A673 (cell line): ENCODE results near the gene ELF5. TPM values are rescaled to one million over a fixed set of nuclear protein-coding genes. Genes with fewer than 3 reads are reported as not detected.

Experiments
- BruUV-seq: library from RNA; stranded (reverse); fragments of 400-500 nt; replicated peaks from 2 replicates; lab custom pipeline; 2021; lab: Mats Ljungman, UMichigan
- CTCF ChIA-PET: fragments of 300-600 bp; sonication (Branson Sonifier 250); formaldehyde crosslinking; loops from one replicate; lab custom pipeline; 2022; ENCODE audit warnings: antibody characterized with exemption; lab: Charles Lee
- POLR2A ChIA-PET: fragments of 300-600 bp; sonication (Branson Sonifier 250); formaldehyde crosslinking; loops from one replicate; lab custom pipeline; 2022; ENCODE audit warnings: antibody characterized with exemption; ENCODE audit not compliant: low non-redundant PET; lab: Charles Lee
- DNase-seq: peaks from one replicate; pipeline ENCODE4 v3.0.0-alpha.2; 2015; ENCODE audit warnings: low spot score
- H3K27ac ChIP-seq: fragments of 200-600 bp; sonication (generic); 2 replicates; pipeline ENCODE4 v1.5.1; 2016; ENCODE audit warnings: mixed run types, low read depth, mild to moderate bottlenecking, mixed read lengths, antibody characterized with exemption, low read length; ENCODE audit not compliant: poor library complexity, severe bottlenecking
- H3K27me3 ChIP-seq: fragments of 200-600 bp; sonication (generic); replicated peaks from 2 replicates; pipeline ENCODE4 v1.6.1; 2017; ENCODE audit warnings: mixed run types, low read depth, mild to moderate bottlenecking, mixed read lengths, antibody characterized with exemption, low read length; ENCODE audit not compliant: insufficient read depth, poor library complexity
- H3K36me3 ChIP-seq: fragments of 200-600 bp; sonication (generic); 2 replicates; pipeline ENCODE4 v1.6.1; 2016; ENCODE audit warnings: mixed run types, mild to moderate bottlenecking, mixed read lengths, antibody characterized with exemption, low read length; ENCODE audit not compliant: insufficient read depth, poor library complexity, severe bottlenecking
- H3K4me1 ChIP-seq: fragments of 200-600 bp; sonication (generic); 2 replicates; pipeline ENCODE4 v1.6.1; 2017; ENCODE audit warnings: mixed run types, mild to moderate bottlenecking, mixed read lengths, antibody characterized with exemption, low read length; ENCODE audit not compliant: insufficient read depth, poor library complexity, severe bottlenecking
- H3K4me3 ChIP-seq: fragments of 200-600 bp; sonication (generic); 2 replicates; pipeline ENCODE4 v1.5.1; 2016; ENCODE audit warnings: low read depth, mixed run types, mild to moderate bottlenecking, mixed read lengths, low read length; ENCODE audit not compliant: poor library complexity, severe bottlenecking
- H3K9me3 ChIP-seq: fragments of 200-600 bp; sonication (generic); 2 replicates; pipeline ENCODE4 v1.6.1; 2016; ENCODE audit warnings: mixed run types, low read depth, mild to moderate bottlenecking, mixed read lengths, antibody characterized with exemption, low read length; ENCODE audit not compliant: poor library complexity, severe bottlenecking
- CTCF ChIP-seq: fragments of 300-800, 200-600 bp; sonication (generic); conservative IDR thresholded peaks from 2 replicates; pipeline ENCODE4 v1.5.1; 2017; ENCODE audit warnings: low read depth, mild to moderate bottlenecking, antibody characterized with exemption, low read length, moderate library complexity, mixed read lengths
- EZH2 ChIP-seq: fragments of 200-600 bp; sonication (generic); IDR thresholded peaks from 2 replicates; pipeline ENCODE4 v1.6.1; 2017; ENCODE audit warnings: borderline replicate concordance, low read depth, mild to moderate bottlenecking, mixed read lengths, antibody characterized with exemption, low read length; ENCODE audit not compliant: poor library complexity, severe bottlenecking
- intact Hi-C: fragments of 100-400 bp; cut with micrococcal nuclease; formaldehyde crosslinking; loops from one replicate; pipeline ENCODE4 v1.10.0; 2022; ENCODE audit not compliant: unreplicated experiment
- total RNA-seq: library from RNA; stranded (reverse); gene quantifications from 2 replicates; pipeline ENCODE4 v1.2.3, GENCODE V29; 2021

The ELF5 gene
- total RNA-seq, 1 experiment from 2014 or later, result not detected

- intact Hi-C loops, result loop anchor here (2.0 to 5.0 kb wide), 4 partner anchors 127 to 656 kb away; no protein-coding TSS in a partner anchor
- no peak overlapping the region for H3K27ac ChIP-seq
- BruUV-seq, result no TSS peak
These were observed 20.1 kb downstream of the ELF5 start for GRCh38 chr11:34493468-34493867.

GRCh38 chr11:34492806-34493414 lies 20.7 kb downstream of the ELF5 start:
- intact Hi-C loops, result loop anchor here (2.0 to 5.0 kb wide), 4 partner anchors 126 to 656 kb away; no protein-coding TSS in a partner anchor
- no peaks in the 10 kb centered on the region for H3K4me1 ChIP-seq
- no TSS peak for BruUV-seq
- no peaks in the 10 kb centered on the region for H3K9me3 ChIP-seq
- DNase-seq, result peak; percentile 91
- no peak overlapping the region for H3K4me3 ChIP-seq
- H3K36me3 ChIP-seq, result no peaks in the 10 kb centered on the region
- POLR2A ChIA-PET, result interaction anchor here (0.5 kb wide), 1 partner anchor 65 kb away, joined by 13 read pairs; no protein-coding TSS in a partner anchor
- CTCF ChIA-PET, result interaction anchor here (0.7 to 1.9 kb wide), 8 partner anchors 127 to 684 kb away, joined by 3 to 15 read pairs (median 4); no protein-coding TSS in a partner anchor
- TF ChIP-seq EZH2 (no peak), CTCF (peak; percentile 99)
- H3K27me3 ChIP-seq, result no peaks in the 10 kb centered on the region
- no peak overlapping the region for H3K27ac ChIP-seq

More at GRCh38 chr11:34493468-34493867, 20.1 kb downstream of the ELF5 start:
- no peaks in the 10 kb centered on the region for H3K4me1 ChIP-seq
- no peaks in the 10 kb centered on the region for H3K27me3 ChIP-seq
- H3K36me3 ChIP-seq, result no peaks in the 10 kb centered on the region
- POLR2A ChIA-PET, result no interaction called here
- no peak overlapping the region for H3K4me3 ChIP-seq
- TF ChIP-seq EZH2 (no peak), CTCF (no peak)
- no peaks in the 10 kb centered on the region for H3K9me3 ChIP-seq
- CTCF ChIA-PET, result interaction anchor here (1.1 kb wide), 1 partner anchor 344 kb away, joined by 5 read pairs; no protein-coding TSS in a partner anchor
- no peak for DNase-seq

- ChIA-PET POLR2A (interaction anchor here (0.5 kb wide), 1 partner anchor 26 kb away, joined by 4 read pairs; no protein-coding TSS in a partner anchor), CTCF (no interaction called here)
- no peaks in the 10 kb centered on the region for H3K36me3 ChIP-seq
- BruUV-seq, result no TSS peak
- no peaks in the 10 kb centered on the region for H3K9me3 ChIP-seq
- DNase-seq, result no peak
- H3K4me3 ChIP-seq, result no peak overlapping the region
- H3K27me3 ChIP-seq, result no peaks in the 10 kb centered on the region
- intact Hi-C loops, result loop anchor here (5.0 kb wide), 2 partner anchors 503 to 653 kb away; no protein-coding TSS in a partner anchor
- TF ChIP-seq EZH2, result no peak
- TF ChIP-seq CTCF, result no peak
- no peaks in the 10 kb centered on the region for H3K4me1 ChIP-seq
- H3K27ac ChIP-seq, result no peak overlapping the region
These were observed 23.3 kb downstream of the ELF5 start for GRCh38 chr11:34490304-34490703.
